GM19372 (cell line): ENCODE data around the gene PYGL.
A peak's percentile ranks its signal among the peaks of the same experiment; 100 is the strongest.

Experiments
- ATAC-seq: cut with Tn5 transposase; IDR thresholded peaks from one replicate; pipeline ENCODE4 v1.9.1; 2021; ENCODE audit warnings: mild to moderate bottlenecking, low read depth, moderate library complexity; ENCODE audit not compliant: unreplicated experiment

Gene PYGL

DNA sequence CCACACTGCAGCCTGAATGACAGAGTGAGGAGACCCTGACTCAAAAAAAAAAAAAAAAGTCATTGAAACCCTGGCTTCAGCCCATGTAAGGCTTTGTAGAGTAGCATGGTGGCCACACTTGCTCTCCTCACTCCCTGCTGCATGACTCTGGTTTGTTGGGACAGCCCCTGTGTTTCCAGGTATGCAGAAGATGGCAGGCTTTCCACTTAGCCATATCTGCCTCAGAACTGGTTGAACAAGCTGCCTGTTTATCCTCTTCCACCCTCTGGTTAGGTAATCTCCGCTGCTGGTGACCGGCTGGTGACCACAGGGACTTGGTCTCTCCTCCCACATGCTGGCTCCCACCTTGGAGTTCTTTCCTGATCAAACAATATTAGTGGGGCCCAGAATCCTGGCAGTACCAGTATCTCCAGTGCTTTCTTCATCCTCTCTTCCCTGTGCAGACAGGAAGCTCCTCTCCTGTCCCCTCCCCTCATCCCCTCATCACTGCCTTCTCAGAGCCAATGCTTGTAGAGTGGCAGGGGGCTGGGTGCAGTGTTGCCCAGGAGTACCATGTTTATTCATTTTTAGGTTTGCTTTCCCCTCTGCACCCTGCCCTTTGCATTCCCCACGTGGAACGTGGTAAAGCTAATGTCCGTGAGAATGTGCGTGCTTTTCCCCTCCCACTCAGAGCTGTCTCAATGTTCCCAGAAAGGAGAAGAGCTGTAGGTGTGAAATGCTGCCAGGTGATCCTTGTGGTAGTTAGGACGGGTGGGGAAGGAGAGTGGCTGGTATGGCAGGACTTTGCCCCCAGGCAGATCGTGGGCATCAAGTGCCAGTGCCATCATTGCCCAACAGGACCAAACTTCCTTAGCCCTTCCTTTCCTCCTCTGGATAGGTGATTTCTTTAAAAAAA is 61.1 kb downstream of the PYGL start:
- no peak for ATAC-seq

DNA sequence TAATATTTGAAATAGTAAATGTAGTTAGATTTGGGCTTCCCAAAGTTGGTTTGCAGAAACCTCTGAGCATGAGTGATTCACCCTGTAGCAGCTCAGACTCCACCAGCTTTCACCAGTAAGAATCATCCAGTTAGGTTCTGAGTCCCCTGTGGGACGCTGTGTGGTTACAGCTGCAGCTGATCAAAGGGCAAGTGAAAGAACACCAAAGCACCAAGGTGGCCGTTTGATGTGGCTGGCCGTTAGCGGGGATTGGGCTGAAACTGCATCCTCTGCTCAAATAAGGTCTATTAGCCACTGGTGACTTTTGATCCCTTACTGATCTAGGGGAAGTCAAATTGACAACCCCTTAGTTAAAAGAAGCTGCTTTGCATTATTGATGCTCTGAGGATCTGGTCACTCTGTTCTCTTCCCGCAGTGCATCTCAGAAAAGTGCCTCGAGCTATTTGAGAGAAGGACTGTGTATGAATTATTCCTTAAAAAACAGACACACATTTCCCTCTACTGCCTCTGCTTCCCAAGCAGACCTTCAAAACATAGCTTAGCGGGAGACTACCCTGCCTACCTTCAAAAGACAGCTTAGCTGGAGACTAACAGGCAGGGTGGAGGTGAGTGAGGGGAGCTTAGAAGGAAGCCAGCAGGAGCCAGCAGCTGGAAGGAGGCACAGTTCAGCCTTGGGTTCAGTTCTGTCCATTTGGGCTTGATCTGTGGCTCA is 68.8 kb downstream of the PYGL start:
- ATAC-seq, result peak; percentile 98

DNA sequence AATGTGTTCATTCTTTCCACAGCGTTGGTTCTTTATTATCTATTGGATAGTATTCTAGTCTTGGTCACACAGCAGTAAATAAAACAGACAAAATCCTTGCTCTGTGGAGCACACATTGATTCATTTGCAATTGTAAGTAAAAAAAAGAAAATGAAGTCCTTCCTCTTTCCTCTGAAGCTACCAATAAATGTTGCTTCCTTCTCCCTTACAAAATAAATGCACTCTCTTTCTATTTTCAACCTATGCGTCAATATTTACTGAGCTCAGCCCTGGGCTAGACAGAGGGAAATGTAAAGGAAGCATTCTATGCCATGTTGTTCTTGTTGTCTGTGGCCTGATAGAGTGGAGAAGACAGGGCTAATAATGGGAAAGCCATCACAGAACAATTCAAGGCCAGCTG is 69.5 kb downstream of the PYGL start:
- no peak for ATAC-seq

DNA sequence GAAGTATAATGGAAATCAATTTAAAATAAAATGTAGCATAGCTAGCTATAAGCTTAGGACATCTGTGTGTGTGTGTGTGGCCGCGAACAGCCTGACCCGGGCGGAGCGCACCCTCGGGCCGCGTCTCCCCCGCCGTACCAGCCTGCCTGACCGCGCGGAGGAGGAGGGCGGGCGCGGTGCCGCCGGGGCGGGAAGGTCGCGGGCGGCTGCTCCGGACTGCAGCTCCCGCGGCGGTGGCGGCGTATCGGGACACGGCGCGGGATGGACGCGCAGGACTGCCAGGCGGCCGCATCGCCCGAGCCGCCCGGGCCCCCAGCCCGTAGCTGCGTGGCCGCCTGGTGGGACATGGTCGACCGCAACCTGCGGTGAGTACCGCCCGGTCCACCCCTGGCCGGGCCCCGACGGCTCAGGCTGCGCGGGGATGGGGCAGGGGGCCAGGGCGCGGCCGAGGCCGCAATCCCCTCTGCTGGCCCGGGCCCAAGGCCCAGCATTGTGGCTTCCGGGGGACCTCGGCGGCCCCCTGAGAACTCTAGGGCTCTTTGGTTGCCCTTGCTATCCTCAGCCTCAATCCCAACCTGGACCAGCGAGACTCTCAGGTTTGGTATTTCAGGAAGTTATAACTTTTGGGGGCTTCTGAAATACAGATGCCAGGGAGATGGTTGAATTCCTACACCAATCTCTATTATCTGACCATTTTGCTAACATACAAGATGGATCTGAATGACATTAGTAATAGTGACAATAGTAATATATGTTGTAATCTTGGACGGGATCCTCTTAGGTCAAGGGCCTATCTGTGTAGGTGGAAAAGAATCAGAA is 72.2 kb downstream of the PYGL start, which contains the start of gene ABHD12B:
Gene ABHD12B (plus strand): TSS at position 140 of the 819 bp plus-strand sequence. CDS start 122 bp downstream, at position 262.
- ATAC-seq, result no peak

DNA sequence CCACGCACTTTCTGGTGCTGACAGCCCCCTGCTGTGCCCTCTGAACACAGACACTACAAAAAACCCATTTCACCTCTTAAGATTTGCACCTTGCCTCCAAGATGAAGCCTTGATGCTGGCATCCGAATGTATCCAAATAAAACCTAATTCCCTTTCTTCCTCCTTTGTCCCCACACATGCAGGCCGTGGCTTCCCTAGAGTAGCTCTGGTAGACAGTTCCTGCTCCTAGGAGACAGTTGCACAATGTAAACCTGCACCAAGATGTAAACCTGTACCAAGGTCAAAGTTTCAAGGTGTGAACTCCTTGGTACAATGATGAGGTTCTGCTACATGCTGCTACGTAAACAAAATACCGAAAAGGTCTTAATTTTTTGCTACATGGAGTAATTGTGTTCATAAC is 73.1 kb downstream of the PYGL start:
- ATAC-seq, result no peak

GRCh38 chr14:50865391-50866076 is 78.7 kb downstream of the PYGL start:
- ATAC-seq, result no peak

DNA sequence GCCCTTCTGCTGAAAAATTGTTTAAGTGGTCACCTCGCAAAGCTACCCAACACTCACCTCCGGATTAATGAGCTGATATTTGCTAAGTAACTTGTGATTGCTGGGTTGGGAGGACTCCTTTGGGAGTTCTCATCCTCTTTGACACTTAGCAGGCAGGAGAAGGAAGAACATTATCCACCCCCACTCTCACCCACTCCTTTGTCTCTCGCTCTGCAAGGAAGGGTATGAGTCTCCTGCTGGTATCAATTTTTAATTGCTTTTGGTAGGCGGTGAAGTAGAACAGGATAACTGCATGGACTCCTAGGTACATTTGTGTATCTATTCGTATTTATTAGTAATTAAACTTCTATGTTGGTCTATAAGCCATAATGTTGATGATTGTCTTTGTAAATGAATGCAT is 79.3 kb downstream of the PYGL start:
- no peak for ATAC-seq

- no peak for ATAC-seq
Observed at GRCh38 chr14:50864237-50864636, 80.0 kb downstream of the PYGL start.

DNA sequence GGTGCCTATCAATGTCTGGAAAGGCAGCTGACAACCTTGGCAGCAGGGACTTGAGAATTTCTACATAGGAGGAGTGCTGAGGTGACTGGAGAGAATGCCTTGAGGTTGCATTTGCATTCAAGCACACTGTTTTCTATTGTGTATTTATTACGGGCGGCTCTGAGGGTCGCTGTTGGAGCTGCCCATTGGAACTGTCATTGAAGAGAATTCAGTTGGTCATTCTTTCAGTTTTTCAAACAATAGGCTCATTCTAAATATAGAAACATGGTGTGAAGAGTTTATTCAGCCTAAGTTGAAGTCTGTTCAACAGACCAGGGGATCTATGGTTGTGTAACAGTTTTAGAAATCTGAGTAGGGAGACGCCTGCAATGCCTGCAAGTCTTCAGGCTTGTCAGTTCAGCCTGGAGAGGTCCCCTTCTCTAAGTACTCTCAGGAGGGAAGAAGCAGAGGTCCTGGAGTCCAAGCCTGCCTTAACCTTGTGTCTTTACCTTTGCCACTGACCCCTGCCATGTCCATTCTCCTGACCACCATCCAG is 82.2 kb downstream of the PYGL start:
- ATAC-seq, result no peak

GRCh38 chr14:50860478-50861086 is 83.7 kb downstream of the PYGL start:
- ATAC-seq, result peak; percentile 73

DNA sequence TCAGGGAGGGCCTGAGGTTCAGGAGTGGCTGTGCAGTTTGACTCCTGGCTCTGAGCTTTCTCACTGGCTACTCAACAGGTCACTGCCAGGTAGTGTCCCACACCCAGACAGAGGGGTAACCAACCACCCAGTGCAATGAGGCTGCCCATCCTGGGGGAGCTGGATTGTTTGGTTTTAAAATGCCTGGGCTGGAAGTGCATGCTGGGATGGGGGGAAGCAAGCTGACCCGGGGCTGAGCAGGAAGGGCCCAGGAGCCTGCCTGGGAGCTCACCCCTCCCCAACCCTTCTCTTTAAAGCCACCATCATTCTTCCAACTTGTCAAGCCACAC is 85.0 kb downstream of the PYGL start:
- ATAC-seq, result no peak

GRCh38 chr14:50856660-50857059 is 87.6 kb downstream of the PYGL start:
- no peak for ATAC-seq

- ATAC-seq, result no peak
Observed at GRCh38 chr14:50855558-50855957, 88.7 kb downstream of the PYGL start.
